IPS-18c (cell line): ENCODE measurements around the gene DPF1.

Source experiments
- H3K4me3 ChIP-seq: 2 replicates; pipeline ENCODE4 v1.7.0; 2013; ENCODE audit warnings: low read depth, mild to moderate bottlenecking, low read length, moderate library complexity; ENCODE audit not compliant: insufficient read depth
- H3K9me3 ChIP-seq: one replicate; pipeline ENCODE4 v1.6.1; 2013; ENCODE audit warnings: mild to moderate bottlenecking, low read length, moderate library complexity; ENCODE audit not compliant: control insufficient read depth, insufficient read depth

DPF1 gene

DNA sequence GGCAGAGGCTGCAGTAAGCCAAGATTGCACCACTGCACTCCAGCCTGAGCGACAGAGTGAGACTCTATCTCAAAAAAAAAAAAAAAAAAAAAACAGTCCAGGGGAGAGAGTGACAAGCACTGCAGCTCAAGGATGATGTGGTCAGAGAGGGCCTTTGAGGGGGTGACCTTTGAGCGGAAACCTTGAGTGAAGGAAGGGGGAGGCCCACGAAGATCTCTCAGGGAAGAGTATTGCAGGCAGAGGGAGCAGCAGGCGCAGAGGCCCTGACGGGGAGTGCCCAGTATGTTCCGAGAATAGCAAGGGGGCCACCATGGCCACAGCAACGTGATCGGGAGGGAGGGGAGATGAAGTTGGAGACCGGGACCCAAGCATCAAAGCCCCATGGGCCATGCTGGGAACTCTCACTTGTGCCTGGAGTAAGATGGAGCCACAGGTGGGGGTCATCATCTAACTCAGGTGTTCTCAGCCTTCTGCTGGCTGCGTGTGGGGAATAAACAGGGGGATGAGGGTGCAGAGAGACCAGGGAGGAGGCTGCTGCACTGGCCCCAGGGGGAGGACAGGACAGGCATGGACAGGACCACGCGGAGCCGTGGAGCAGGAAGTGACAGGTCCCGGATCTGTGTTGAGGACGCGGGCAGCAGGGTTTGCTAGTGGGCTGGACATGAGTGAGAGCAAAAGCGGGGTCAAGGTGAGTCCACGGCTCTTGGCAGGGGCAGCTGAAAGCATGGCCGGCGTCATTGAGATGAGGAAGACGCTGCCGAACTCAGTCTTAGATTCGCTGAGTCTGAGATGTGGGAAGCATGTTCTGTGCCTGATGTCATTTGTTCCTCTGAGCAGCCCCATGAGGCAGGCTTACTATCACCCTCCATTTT lies 60.4 kb downstream of the DPF1 start:
- Histone ChIP-seq H3K9me3 (no peaks in the 10 kb centered on the region), H3K4me3 (no peak overlapping the region)

DNA sequence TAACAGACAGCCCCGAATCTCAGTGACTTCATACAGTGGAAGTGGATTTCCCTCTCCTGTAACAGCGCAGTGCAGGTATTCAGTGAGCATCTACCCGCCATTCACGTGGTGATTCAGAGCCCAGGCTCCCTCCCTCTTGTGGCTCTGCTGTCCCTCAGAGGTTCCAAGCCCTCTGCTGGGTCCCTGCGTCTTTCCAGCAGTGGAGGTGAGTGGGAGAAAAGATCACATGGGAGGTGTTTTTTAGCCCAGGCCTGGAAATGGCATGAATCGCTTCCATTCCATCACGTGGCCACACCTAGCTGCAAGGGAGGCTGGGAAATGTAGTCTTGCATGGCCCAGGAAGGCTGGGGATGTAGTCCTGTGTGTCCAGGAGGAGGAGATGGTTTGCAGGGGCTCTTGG lies 61.4 kb downstream of the DPF1 start:
- Histone ChIP-seq H3K4me3 (no peak overlapping the region), H3K9me3 (no peaks in the 10 kb centered on the region)

DNA sequence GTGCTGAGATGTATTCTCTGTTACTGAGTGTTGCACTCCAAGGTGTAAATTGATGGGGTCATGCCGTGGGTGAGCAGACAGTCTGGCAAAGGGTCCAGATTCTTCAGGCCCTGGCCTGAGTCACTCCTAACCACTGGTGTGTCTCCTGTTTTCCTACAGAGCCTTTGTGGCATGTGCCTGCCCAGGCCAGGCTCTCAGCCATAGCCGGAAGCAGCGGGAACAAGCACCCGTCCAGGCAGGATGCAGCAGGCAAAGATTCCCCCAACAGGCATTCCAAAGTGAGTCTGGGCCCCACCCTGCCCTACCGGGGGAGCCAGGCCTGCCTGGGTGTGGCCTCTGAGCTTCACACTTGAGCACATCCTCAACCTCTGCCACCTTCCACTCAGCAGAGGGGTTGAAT lies 61.9 kb downstream of the DPF1 start:
- Histone ChIP-seq H3K9me3 (no peaks in the 10 kb centered on the region), H3K4me3 (no peak overlapping the region)
